Measurements from ENCODE around the gene ZFAND2B.
A peak's percentile ranks its signal among the peaks of the same experiment; 100 is the strongest.
"Not testable (repeated sequence)": the region's sequence is repeated elsewhere in the genome, so short reads cannot be mapped to it uniquely, and the experiment has no call there.

ZFAND2B gene

GRCh38 chr2:219250049-219250781 lies 43.6 kb downstream of the ZFAND2B start:
- no peak for DNase-seq (ENCODE audit: low read depth in 2 of 2)

GRCh38 chr2:219251656-219252055 lies 45.1 kb downstream of the ZFAND2B start:
- no peak for DNase-seq (ENCODE audit: low read depth in 2 of 2)

- no peak for DNase-seq (ENCODE audit: low read depth in 2 of 2)
Observed at GRCh38 chr2:219252084-219252483, 45.5 kb downstream of the ZFAND2B start.

- DNase-seq (ENCODE audit: low read depth in 2 of 2): no peak
Observed at GRCh38 chr2:219252570-219252899, 46.0 kb downstream of the ZFAND2B start.

GRCh38 chr2:219252900-219253752 lies 46.5 kb downstream of the ZFAND2B start, which contains the start of gene TUBA4B:
TUBA4B (plus strand) TSS chr2:219253243; CDS start chr2:219253408, 165 bp downstream.
- DNase-seq (ENCODE audit: low read depth in 2 of 2): no peak

- peak; percentile 84 to 87 for DNase-seq (ENCODE audit: low read depth in 2 of 2)
Observed at GRCh38 chr2:219253753-219254589, 47.4 kb downstream of the ZFAND2B start, which contains the start of gene TUBA4A. TUBA4A (minus strand) TSS chr2:219253918; CDS start chr2:219253858, 60 bp downstream.

- no peak for DNase-seq (ENCODE audit: low read depth in 2 of 2)
Observed at GRCh38 chr2:219254590-219255201, 48.1 kb downstream of the ZFAND2B start.

GRCh38 chr2:219258942-219259341 lies 52.4 kb downstream of the ZFAND2B start:
- DNase-seq (ENCODE audit: low read depth in 2 of 2): not testable (repeated sequence)

Data from stimulated activated CD4-positive, alpha-beta T cell treated with anti-CD3 and anti-CD28 coated beads, Interleukin-1b, Interleukin-23, amount 100 ng/mL, for 1 hour (primary cell).